ENCODE measurements around the gene FOXN3. TPM values are rescaled to one million over a fixed set of nuclear protein-coding genes. Genes with fewer than 3 reads are reported as not detected.

Gene FOXN3
- total RNA-seq, 1 experiment from 2014 or later, result 8.8 TPM

DNA sequence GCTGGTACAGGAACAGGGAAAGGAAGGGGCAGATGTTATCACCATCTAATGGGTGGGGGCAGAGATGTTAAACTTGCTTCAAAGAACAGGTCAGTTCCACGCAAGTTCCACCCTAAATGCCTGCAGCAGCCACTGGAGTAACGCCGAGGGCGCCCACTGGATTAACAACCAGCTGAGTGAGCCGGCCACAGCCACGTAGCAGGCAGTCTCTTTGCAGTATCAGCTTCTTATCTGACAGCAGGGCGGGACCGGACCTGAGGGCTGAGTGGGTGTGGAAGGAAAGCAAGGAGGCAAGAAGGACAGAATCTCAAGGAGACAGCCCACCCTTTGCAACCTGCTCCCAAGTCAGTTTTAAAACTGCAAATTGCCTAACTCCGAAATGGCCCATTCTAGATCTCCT lies 38.4 kb upstream of the FOXN3 start:
- H3K4me1 ChIP-seq (ENCODE audit: control insufficient read depth, insufficient read depth, low read length), result no peaks in the 10 kb centered on the region
- ATAC-seq (no peak), DNase-seq (ENCODE audit: low read depth, low spot score) (no peak)
- in situ Hi-C loops (cut with HindIII; ENCODE audit: low pct_unique_long_range_greater_than_20kb, low sequenced_read_pairs) (no loop called here), intact Hi-C loops (cut with micrococcal nuclease; ENCODE audit: unreplicated experiment) (no loop called here)
- no peak overlapping the region for H3K4me3 ChIP-seq (ENCODE audit: low read depth in 2 of 2, low read length in 2 of 2)
- no TSS peak for BruUV-seq (replicated peaks)
- CTCF ChIA-PET, result no interaction called here
- no peaks in the 10 kb centered on the region for H3K36me3 ChIP-seq (ENCODE audit: control insufficient read depth, insufficient read depth, low read length)
- H3K27ac ChIP-seq (ENCODE audit: low read length), result no peak overlapping the region
- no peak for TF ChIP-seq TCF7L2 (IDR thresholded peaks at IDR 0.05; ENCODE audit: low read depth, low read length)
- TF ChIP-seq, protein P1, sequence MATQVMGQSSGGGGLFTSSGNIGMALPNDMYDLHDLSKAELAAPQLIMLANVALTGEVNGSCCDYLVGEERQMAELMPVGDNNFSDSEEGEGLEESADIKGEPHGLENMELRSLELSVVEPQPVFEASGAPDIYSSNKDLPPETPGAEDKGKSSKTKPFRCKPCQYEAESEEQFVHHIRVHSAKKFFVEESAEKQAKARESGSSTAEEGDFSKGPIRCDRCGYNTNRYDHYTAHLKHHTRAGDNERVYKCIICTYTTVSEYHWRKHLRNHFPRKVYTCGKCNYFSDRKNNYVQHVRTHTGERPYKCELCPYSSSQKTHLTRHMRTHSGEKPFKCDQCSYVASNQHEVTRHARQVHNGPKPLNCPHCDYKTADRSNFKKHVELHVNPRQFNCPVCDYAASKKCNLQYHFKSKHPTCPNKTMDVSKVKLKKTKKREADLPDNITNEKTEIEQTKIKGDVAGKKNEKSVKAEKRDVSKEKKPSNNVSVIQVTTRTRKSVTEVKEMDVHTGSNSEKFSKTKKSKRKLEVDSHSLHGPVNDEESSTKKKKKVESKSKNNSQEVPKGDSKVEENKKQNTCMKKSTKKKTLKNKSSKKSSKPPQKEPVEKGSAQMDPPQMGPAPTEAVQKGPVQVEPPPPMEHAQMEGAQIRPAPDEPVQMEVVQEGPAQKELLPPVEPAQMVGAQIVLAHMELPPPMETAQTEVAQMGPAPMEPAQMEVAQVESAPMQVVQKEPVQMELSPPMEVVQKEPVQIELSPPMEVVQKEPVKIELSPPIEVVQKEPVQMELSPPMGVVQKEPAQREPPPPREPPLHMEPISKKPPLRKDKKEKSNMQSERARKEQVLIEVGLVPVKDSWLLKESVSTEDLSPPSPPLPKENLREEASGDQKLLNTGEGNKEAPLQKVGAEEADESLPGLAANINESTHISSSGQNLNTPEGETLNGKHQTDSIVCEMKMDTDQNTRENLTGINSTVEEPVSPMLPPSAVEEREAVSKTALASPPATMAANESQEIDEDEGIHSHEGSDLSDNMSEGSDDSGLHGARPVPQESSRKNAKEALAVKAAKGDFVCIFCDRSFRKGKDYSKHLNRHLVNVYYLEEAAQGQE (IDR thresholded peaks at IDR 0.05; ENCODE audit: insufficient read depth in 1 of 2, low read depth in 2 of 2, low read length in 1 of 2), result no peak
- TF ChIP-seq, protein P2, sequence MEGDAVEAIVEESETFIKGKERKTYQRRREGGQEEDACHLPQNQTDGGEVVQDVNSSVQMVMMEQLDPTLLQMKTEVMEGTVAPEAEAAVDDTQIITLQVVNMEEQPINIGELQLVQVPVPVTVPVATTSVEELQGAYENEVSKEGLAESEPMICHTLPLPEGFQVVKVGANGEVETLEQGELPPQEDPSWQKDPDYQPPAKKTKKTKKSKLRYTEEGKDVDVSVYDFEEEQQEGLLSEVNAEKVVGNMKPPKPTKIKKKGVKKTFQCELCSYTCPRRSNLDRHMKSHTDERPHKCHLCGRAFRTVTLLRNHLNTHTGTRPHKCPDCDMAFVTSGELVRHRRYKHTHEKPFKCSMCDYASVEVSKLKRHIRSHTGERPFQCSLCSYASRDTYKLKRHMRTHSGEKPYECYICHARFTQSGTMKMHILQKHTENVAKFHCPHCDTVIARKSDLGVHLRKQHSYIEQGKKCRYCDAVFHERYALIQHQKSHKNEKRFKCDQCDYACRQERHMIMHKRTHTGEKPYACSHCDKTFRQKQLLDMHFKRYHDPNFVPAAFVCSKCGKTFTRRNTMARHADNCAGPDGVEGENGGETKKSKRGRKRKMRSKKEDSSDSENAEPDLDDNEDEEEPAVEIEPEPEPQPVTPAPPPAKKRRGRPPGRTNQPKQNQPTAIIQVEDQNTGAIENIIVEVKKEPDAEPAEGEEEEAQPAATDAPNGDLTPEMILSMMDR (IDR thresholded peaks at IDR 0.05), result no peak
- TF ChIP-seq SIN3A (IDR thresholded peaks at IDR 0.05; ENCODE audit: borderline replicate concordance, insufficient read depth, low read depth, low read length), result no peak
- TF ChIP-seq POLR2AphosphoS5 (IDR thresholded peaks at IDR 0.05; ENCODE audit: low read depth, low read length), result no peak
- POLR2A ChIA-PET, result no interaction called here
- no peaks in the 10 kb centered on the region for H3K27me3 ChIP-seq (ENCODE audit: control insufficient read depth, insufficient read depth, low read length)
- no peaks in the 10 kb centered on the region for H3K9me3 ChIP-seq (ENCODE audit: control insufficient read depth, insufficient read depth, low read depth, low read length)

DNA sequence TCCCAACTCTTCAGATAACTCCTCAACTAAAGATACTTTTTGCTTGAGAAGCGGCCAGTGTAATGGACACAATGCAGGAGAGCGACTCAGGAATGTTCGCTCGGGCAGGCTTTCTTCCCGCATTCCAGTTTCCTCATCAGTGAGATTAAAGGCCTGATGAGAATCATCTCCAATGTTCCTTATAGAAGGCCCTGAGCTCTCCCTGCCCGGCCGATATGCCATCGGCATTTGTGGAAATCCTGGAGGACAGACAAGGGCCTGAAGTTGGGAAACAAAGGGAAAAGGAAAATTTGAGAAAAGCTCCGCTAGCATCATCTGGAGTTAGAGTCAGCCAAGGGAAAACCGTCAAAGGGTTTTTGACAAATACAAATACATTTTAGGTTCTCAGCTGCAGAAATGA lies 38.0 kb upstream of the FOXN3 start:
- BruUV-seq (replicated peaks), result no TSS peak
- H3K4me3 ChIP-seq (ENCODE audit: low read depth in 2 of 2, low read length in 2 of 2), result no peak overlapping the region
- intact Hi-C loops (cut with micrococcal nuclease; ENCODE audit: unreplicated experiment) (no loop called here), in situ Hi-C loops (cut with HindIII; ENCODE audit: low pct_unique_long_range_greater_than_20kb, low sequenced_read_pairs) (no loop called here)
- TF ChIP-seq, protein P2 (IDR thresholded peaks at IDR 0.05), result no peak
- TF ChIP-seq SIN3A (IDR thresholded peaks at IDR 0.05; ENCODE audit: borderline replicate concordance, insufficient read depth, low read depth, low read length) (no peak), POLR2AphosphoS5 (IDR thresholded peaks at IDR 0.05; ENCODE audit: low read depth, low read length) (no peak), TCF7L2 (IDR thresholded peaks at IDR 0.05; ENCODE audit: low read depth, low read length) (no peak)
- TF ChIP-seq, protein P1 (IDR thresholded peaks at IDR 0.05; ENCODE audit: insufficient read depth in 1 of 2, low read depth in 2 of 2, low read length in 1 of 2), result no peak
- no peaks in the 10 kb centered on the region for H3K36me3 ChIP-seq (ENCODE audit: control insufficient read depth, insufficient read depth, low read length)
- DNase-seq (ENCODE audit: low read depth, low spot score) (no peak), ATAC-seq (no peak)
- no peaks in the 10 kb centered on the region for H3K27me3 ChIP-seq (ENCODE audit: control insufficient read depth, insufficient read depth, low read length)
- CTCF ChIA-PET, result no interaction called here
- no peak overlapping the region for H3K27ac ChIP-seq (ENCODE audit: low read length)
- H3K4me1 ChIP-seq (ENCODE audit: control insufficient read depth, insufficient read depth, low read length), result no peaks in the 10 kb centered on the region
- POLR2A ChIA-PET, result no interaction called here
- no peaks in the 10 kb centered on the region for H3K9me3 ChIP-seq (ENCODE audit: control insufficient read depth, insufficient read depth, low read depth, low read length)
